MM.1S (cell line): Measurements from ENCODE around the gene VSIR.

Experiments
- EZH2 ChIP-seq: fragments of 300-600 bp; sonication (generic); optimal IDR thresholded peaks from 2 replicates; pipeline ENCODE3; 2017; ENCODE audit warnings: low read depth, mild to moderate bottlenecking, antibody characterized with exemption, low read length, mixed read lengths
- EZH2phosphoT487 ChIP-seq: fragments of 300-600 bp; sonication (generic); IDR thresholded peaks from 2 replicates; pipeline ENCODE4 v1.6.1; 2018; ENCODE audit warnings: antibody characterized with exemption, low read length
- TF ChIP-seq, protein P1 (sequence below): fragments of 300-600 bp; sonication (generic); IDR thresholded peaks from 2 replicates; pipeline ENCODE4 v1.5.1; 2016; ENCODE audit warnings: antibody characterized with exemption, low read length, mixed read lengths

DNA sequence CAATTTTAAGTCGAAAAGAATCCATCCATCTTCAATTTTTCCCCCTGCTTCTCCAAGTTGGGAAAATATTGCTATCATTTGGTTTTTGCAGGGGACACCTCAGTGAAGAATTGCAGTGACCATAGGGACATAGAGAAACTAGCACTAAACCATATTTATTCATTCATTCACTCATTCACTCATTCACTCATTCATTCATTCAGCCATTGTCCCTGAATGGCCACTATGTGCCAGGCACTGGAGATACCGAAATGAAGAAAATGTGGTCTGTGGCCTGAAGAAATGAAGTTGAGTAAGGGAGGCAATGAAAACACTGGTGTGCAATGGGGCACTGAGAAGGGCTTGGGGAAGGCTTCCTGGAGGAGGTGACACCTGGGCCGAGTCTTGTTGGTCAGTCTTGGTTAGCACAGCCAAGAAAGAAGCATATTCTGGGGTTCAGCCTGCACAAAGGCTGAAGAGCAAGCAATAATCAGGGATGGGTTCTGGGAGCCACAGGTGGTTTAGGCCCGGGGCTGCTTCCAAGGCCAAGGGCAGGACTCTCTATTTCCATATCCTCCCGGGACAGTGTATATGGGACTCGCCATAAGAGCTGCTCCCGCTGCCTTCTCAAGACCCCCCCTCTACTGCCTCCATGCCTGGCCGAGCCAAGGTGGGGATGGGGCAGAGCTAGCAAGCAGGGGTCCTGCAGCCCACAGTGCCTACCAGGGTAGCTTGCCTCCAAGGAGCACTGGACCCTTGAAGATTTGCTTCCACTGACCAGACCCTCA is 28.2 kb downstream of the VSIR start:
- TF ChIP-seq, protein P1, sequence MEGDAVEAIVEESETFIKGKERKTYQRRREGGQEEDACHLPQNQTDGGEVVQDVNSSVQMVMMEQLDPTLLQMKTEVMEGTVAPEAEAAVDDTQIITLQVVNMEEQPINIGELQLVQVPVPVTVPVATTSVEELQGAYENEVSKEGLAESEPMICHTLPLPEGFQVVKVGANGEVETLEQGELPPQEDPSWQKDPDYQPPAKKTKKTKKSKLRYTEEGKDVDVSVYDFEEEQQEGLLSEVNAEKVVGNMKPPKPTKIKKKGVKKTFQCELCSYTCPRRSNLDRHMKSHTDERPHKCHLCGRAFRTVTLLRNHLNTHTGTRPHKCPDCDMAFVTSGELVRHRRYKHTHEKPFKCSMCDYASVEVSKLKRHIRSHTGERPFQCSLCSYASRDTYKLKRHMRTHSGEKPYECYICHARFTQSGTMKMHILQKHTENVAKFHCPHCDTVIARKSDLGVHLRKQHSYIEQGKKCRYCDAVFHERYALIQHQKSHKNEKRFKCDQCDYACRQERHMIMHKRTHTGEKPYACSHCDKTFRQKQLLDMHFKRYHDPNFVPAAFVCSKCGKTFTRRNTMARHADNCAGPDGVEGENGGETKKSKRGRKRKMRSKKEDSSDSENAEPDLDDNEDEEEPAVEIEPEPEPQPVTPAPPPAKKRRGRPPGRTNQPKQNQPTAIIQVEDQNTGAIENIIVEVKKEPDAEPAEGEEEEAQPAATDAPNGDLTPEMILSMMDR, result no peak
- TF ChIP-seq EZH2, result no peak
- no peak for TF ChIP-seq EZH2phosphoT487
